Neural progenitor cell (in vitro differentiated cells): ENCODE data around the gene CDHR2.

Source experiments
- EZH2 ChIP-seq: fragments of 200-600 bp; sonication (generic); IDR thresholded peaks from 2 replicates; pipeline ENCODE4 v1.6.1; 2017; ENCODE audit warnings: antibody characterized with exemption, mild to moderate bottlenecking, moderate library complexity
- EZH2phosphoT487 ChIP-seq: fragments of 200-600 bp; sonication (generic); IDR thresholded peaks from 2 replicates; pipeline ENCODE4 v1.6.1; 2017; ENCODE audit warnings: antibody characterized with exemption
- TF ChIP-seq, protein P1 (sequence below): fragments of 200-600 bp; sonication (generic); IDR thresholded peaks from 2 replicates; pipeline ENCODE4 v1.5.1; 2017; ENCODE audit warnings: antibody characterized with exemption, mild to moderate bottlenecking

DNA sequence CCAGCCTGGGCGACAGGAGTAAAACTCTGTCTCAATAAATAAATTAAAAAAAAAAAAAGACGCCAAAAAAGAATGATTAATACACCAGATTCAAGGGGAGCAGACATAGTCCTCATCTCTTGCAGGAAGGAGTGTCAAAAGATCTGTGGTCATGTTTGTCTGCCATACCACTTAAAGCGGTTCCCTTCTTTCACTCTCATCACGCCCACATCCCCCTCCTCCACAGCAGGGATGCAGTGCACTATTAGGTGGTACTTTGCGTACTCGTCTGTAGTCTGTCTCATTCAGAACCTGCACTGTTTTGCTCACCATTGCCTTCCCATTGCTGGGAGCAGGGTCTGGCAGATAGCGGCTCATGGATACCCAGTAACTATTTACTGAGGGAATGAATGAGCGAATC, 11.2 kb downstream of the CDHR2 start:
- TF ChIP-seq, protein P1, sequence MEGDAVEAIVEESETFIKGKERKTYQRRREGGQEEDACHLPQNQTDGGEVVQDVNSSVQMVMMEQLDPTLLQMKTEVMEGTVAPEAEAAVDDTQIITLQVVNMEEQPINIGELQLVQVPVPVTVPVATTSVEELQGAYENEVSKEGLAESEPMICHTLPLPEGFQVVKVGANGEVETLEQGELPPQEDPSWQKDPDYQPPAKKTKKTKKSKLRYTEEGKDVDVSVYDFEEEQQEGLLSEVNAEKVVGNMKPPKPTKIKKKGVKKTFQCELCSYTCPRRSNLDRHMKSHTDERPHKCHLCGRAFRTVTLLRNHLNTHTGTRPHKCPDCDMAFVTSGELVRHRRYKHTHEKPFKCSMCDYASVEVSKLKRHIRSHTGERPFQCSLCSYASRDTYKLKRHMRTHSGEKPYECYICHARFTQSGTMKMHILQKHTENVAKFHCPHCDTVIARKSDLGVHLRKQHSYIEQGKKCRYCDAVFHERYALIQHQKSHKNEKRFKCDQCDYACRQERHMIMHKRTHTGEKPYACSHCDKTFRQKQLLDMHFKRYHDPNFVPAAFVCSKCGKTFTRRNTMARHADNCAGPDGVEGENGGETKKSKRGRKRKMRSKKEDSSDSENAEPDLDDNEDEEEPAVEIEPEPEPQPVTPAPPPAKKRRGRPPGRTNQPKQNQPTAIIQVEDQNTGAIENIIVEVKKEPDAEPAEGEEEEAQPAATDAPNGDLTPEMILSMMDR = no peak
- TF ChIP-seq EZH2 = no peak
- no peak for TF ChIP-seq EZH2phosphoT487
